A549 treated with Hydrocortisone at 1 μM for 4 hours (cell line): ENCODE results near the gene ANGEL1. TPM values are rescaled to one million over a fixed set of nuclear protein-coding genes. Genes with fewer than 3 reads are reported as not detected.

ENCODE experiments used
- total RNA-seq: library from RNA; stranded (reverse); fragments of 200-300 nt; extraction: Qiagen RNA extraction; gene quantifications from 5 replicates; pipeline ENCODE4 v1.2.3, GENCODE V29; 2022

The ANGEL1 gene, protein sequence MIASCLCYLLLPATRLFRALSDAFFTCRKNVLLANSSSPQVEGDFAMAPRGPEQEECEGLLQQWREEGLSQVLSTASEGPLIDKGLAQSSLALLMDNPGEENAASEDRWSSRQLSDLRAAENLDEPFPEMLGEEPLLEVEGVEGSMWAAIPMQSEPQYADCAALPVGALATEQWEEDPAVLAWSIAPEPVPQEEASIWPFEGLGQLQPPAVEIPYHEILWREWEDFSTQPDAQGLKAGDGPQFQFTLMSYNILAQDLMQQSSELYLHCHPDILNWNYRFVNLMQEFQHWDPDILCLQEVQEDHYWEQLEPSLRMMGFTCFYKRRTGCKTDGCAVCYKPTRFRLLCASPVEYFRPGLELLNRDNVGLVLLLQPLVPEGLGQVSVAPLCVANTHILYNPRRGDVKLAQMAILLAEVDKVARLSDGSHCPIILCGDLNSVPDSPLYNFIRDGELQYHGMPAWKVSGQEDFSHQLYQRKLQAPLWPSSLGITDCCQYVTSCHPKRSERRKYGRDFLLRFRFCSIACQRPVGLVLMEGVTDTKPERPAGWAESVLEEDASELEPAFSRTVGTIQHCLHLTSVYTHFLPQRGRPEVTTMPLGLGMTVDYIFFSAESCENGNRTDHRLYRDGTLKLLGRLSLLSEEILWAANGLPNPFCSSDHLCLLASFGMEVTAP
- 6.2 to 8.7 TPM (median 8.0 TPM) in 5 replicates for total RNA-seq

GRCh38 chr14:76812422-76813383 lies at the start of gene ANGEL1:
Gene ANGEL1 (minus strand): TSS chr14:76812882. CDS start chr14:76812827, 55 bp downstream.

GRCh38 chr14:76826122-76826521 lies 13.4 kb upstream of the ANGEL1 start, which contains the start of gene LRRC74A:
Gene LRRC74A (plus strand): TSS chr14:76826408. CDS start chr14:76826698, 290 bp downstream.

GRCh38 chr14:76761136-76761959 lies 51.3 kb downstream of the ANGEL1 start, which contains the start of gene VASH1:
Gene VASH1 (plus strand): TSS chr14:76761468. CDS start chr14:76762822, 1,354 bp downstream.

Other genes with a start within 250 kb of the ANGEL1 start
- 3.0 to 4.4 TPM (median 4.1 TPM) in 5 replicates for gene VASH1, start 51.4 kb downstream of the ANGEL1 start, total RNA-seq
- not detected in 5 replicates for gene LRRC74A, start 13.5 kb upstream of the ANGEL1 start, total RNA-seq
- 12.4 to 18.4 TPM (median 16.5 TPM) in 5 replicates for gene IRF2BPL, start 215.8 kb upstream of the ANGEL1 start, total RNA-seq